PC-9 (cell line): ENCODE data around the gene MSI2. TPM values are rescaled to one million over a fixed set of nuclear protein-coding genes. Genes with fewer than 3 reads are reported as not detected.

Source experiments
- BruUV-seq: library from RNA; stranded (reverse); fragments of 400-500 nt; replicated peaks from 2 replicates; lab custom pipeline; 2021; lab: Mats Ljungman, UMichigan
- CTCF ChIA-PET: fragments of 300-600 bp; sonication (Branson Sonifier 250); formaldehyde crosslinking; loops from one replicate; lab custom pipeline; 2022; ENCODE audit warnings: antibody characterized with exemption; lab: Charles Lee
- POLR2A ChIA-PET: fragments of 300-600 bp; sonication (Branson Sonifier 250); formaldehyde crosslinking; loops from one replicate; lab custom pipeline; 2022; ENCODE audit warnings: antibody characterized with exemption; ENCODE audit not compliant: unreplicated experiment; lab: Charles Lee
- DNase-seq, 2 experiments: peaks; one replicate each; pipeline versions ENCODE4 v3.0.0 to v3.0.0-alpha.2; 2015 to 2022; ENCODE audit warnings: mixed read lengths in 1 of 2
- H2AFZ ChIP-seq: fragments of 200-600 bp; sonication (generic); 2 replicates; pipeline ENCODE4 v1.8.1; 2017; ENCODE audit warnings: antibody characterized with exemption
- H3F3A ChIP-seq: fragments of 200-600 bp; sonication (generic); 2 replicates; pipeline ENCODE4 v1.8.1; 2017; ENCODE audit warnings: antibody characterized with exemption, mild to moderate bottlenecking, low read depth; ENCODE audit not compliant: insufficient read depth
- H3K27ac ChIP-seq: fragments of 200-600 bp; sonication (generic); 2 replicates; pipeline ENCODE4 v1.6.1; 2016; ENCODE audit warnings: mixed run types
- H3K27me3 ChIP-seq: fragments of 200-600 bp; sonication (generic); 2 replicates; pipeline ENCODE4 v1.6.1; 2016; ENCODE audit warnings: low read depth, mixed run types; ENCODE audit not compliant: insufficient read depth
- H3K36me3 ChIP-seq: fragments of 200-600 bp; sonication (generic); 2 replicates; pipeline ENCODE4 v1.6.1; 2016; ENCODE audit warnings: low read depth, mixed run types
- H3K4me1 ChIP-seq: fragments of 200-600 bp; sonication (generic); replicated peaks from 2 replicates; pipeline ENCODE4 v1.6.1; 2016; ENCODE audit warnings: mixed run types; ENCODE audit not compliant: insufficient read depth
- H3K4me2 ChIP-seq: fragments of 200-600 bp; sonication (generic); 2 replicates; pipeline ENCODE4 v1.6.1; 2017; ENCODE audit warnings: mixed run types
- H3K4me3 ChIP-seq: fragments of 200-600 bp; sonication (generic); 2 replicates; pipeline ENCODE4 v1.6.1; 2016; ENCODE audit warnings: mixed run types
- H3K79me2 ChIP-seq: fragments of 200-600 bp; sonication (generic); 2 replicates; pipeline ENCODE4 v1.6.1; 2017; ENCODE audit warnings: low read depth, mixed run types
- H3K9me2 ChIP-seq: fragments of 200-600 bp; sonication (generic); 2 replicates; pipeline ENCODE4 v1.8.1; 2017; ENCODE audit warnings: mild to moderate bottlenecking; ENCODE audit not compliant: insufficient read depth
- H3K9me3 ChIP-seq: fragments of 200-600 bp; sonication (generic); 2 replicates; pipeline ENCODE4 v1.8.1; 2016; ENCODE audit warnings: low read depth; ENCODE audit not compliant: insufficient read depth
- H4K20me1 ChIP-seq: fragments of 200-600 bp; sonication (generic); 2 replicates; pipeline ENCODE4 v1.8.1; 2017; ENCODE audit not compliant: insufficient read depth
- CTCF ChIP-seq: fragments of 200-600 bp; sonication (generic); conservative IDR thresholded peaks from 2 replicates; pipeline ENCODE4 v1.6.1; 2017; ENCODE audit warnings: mixed run types, antibody characterized with exemption, mild to moderate bottlenecking, moderate library complexity
- EZH2 ChIP-seq: fragments of 200-600 bp; sonication (generic); IDR thresholded peaks from 2 replicates; pipeline ENCODE4 v1.8.0; 2017; ENCODE audit warnings: antibody characterized with exemption, low read depth
- intact Hi-C: fragments of 100-400 bp; cut with micrococcal nuclease; formaldehyde crosslinking; loops from one replicate; pipeline ENCODE4 v1.10.0; 2022; ENCODE audit not compliant: unreplicated experiment
- total RNA-seq: library from RNA; stranded (reverse); gene quantifications from 2 replicates; pipeline ENCODE4 v1.2.3, GENCODE V29; 2021

The MSI2 gene
- total RNA-seq, 1 experiment from 2014 or later = 15.7 TPM

- Histone ChIP-seq H3K4me2 (no peak overlapping the region), H2AFZ (no peak overlapping the region), H3K9me2 (0 out of 2 replicates have a peak, but pooled peaks cover 3% of the 10 kb centered on the region), H3K9me3 (0 out of 2 replicates have a peak, but pooled peaks cover 5% of the 10 kb centered on the region), H3K27me3 (0 out of 2 replicates have a peak, but pooled peaks cover 6% of the 10 kb centered on the region), H3K4me1 (no peaks in the 10 kb centered on the region), H4K20me1 (no peaks in the 10 kb centered on the region), H3F3A (no peaks in the 10 kb centered on the region), H3K36me3 (no peaks in the 10 kb centered on the region), H3K4me3 (no peak overlapping the region), H3K79me2 (no peaks in the 10 kb centered on the region), H3K27ac (no peak overlapping the region)
- intact Hi-C loops = loop anchor here (10.0 kb wide), 1 partner anchor 757 kb away; the partner anchor contains the start of gene SRSF1
- ChIA-PET POLR2A (no interaction called here), CTCF (no interaction called here)
- BruUV-seq = no TSS peak
- TF ChIP-seq EZH2 (no peak), CTCF (no peak)
- DNase-seq = no peak
Observed at GRCh38 chr17:57247913-57248312, 8.4 kb upstream of the MSI2 start.

GRCh38 chr17:57249520-57249919 is 6.8 kb upstream of the MSI2 start:
- no peak for DNase-seq
- TF ChIP-seq EZH2 = no peak
- no peak for TF ChIP-seq CTCF
- H4K20me1 ChIP-seq = no peaks in the 10 kb centered on the region
- CTCF ChIA-PET = no interaction called here
- H3K27me3 ChIP-seq = 0 out of 2 replicates have a peak, but pooled peaks cover 6% of the 10 kb centered on the region
- H2AFZ ChIP-seq = no peak overlapping the region
- no peaks in the 10 kb centered on the region for H3K79me2 ChIP-seq
- no peaks in the 10 kb centered on the region for H3F3A ChIP-seq
- no peak overlapping the region for H3K4me3 ChIP-seq
- intact Hi-C loops = loop anchor here (10.0 kb wide), 1 partner anchor 755 kb away; the partner anchor contains the start of gene SRSF1
- H3K9me3 ChIP-seq = 0 out of 2 replicates have a peak, but pooled peaks cover 5% of the 10 kb centered on the region
- 0 out of 2 replicates have a peak, but pooled peaks cover 3% of the 10 kb centered on the region for H3K9me2 ChIP-seq
- no TSS peak for BruUV-seq
- no peak overlapping the region for H3K4me2 ChIP-seq
- no peaks in the 10 kb centered on the region for H3K4me1 ChIP-seq
- POLR2A ChIA-PET = no interaction called here
- H3K27ac ChIP-seq = no peak overlapping the region
- no peaks in the 10 kb centered on the region for H3K36me3 ChIP-seq

GRCh38 chr17:57251211-57251787 is 5.0 kb upstream of the MSI2 start:
- TF ChIP-seq CTCF = no peak
- no peaks in the 10 kb centered on the region for H3K36me3 ChIP-seq
- H3K4me2 ChIP-seq = no peak overlapping the region
- POLR2A ChIA-PET = no interaction called here
- 0 out of 2 replicates have a peak, but pooled peaks cover 3% of the 10 kb centered on the region for H3K9me2 ChIP-seq
- no TSS peak for BruUV-seq
- H3K27me3 ChIP-seq = peaks cover 9% of the 10 kb centered on the region; the same call in 1 of the 2 replicates
- no peaks in the 10 kb centered on the region for H3K79me2 ChIP-seq
- H3K4me1 ChIP-seq = no peaks in the 10 kb centered on the region
- no peak overlapping the region for H3K27ac ChIP-seq
- H4K20me1 ChIP-seq = no peaks in the 10 kb centered on the region
- H3K9me3 ChIP-seq = 0 out of 2 replicates have a peak, but pooled peaks cover 5% of the 10 kb centered on the region
- CTCF ChIA-PET = no interaction called here
- DNase-seq = no peak
- no peak overlapping the region for H3K4me3 ChIP-seq
- H3F3A ChIP-seq = no peaks in the 10 kb centered on the region; the same call in 1 of the 2 replicates
- H2AFZ ChIP-seq = no peak overlapping the region
- intact Hi-C loops = no loop called here
